ENCODE results near the gene GLRX.

GRCh38 chr5:95848701-95849100, 26.2 kb upstream of the GLRX start:
- TF ChIP-seq FOXK2 (IDR thresholded peaks at IDR 0.05) (no peak), FOXM1 (IDR thresholded peaks at IDR 0.05; ENCODE audit: borderline replicate concordance) (no peak), FOXA1 (IDR thresholded peaks at IDR 0.05) (no peak), ARNT (IDR thresholded peaks at IDR 0.05) (no peak), HDGF (IDR thresholded peaks at IDR 0.05; ENCODE audit: borderline replicate concordance) (no peak)
